ENCODE data around the gene ANKRD65. TPM values are rescaled to one million over a fixed set of nuclear protein-coding genes. Genes with fewer than 3 reads are reported as not detected.
"Not testable (repeated sequence)": the region's sequence is repeated elsewhere in the genome, so short reads cannot be mapped to it uniquely, and the experiment has no call there.

Gene ANKRD65
- total RNA-seq, 1 donor from 2014 or later: 4.1 TPM

GRCh38 chr1:1430992-1431844 lies 10.1 kb upstream of the ANKRD65 start:
- DNase-seq (ENCODE audit: low spot score): peak; percentile 87

GRCh38 chr1:1430114-1430982 lies 9.3 kb upstream of the ANKRD65 start:
- peak; percentile 94 for DNase-seq (ENCODE audit: low spot score)

- no peak for DNase-seq (ENCODE audit: low spot score)
Measured at GRCh38 chr1:1429671-1430073, 8.6 kb upstream of the ANKRD65 start.

GRCh38 chr1:1428967-1429366 lies 7.9 kb upstream of the ANKRD65 start:
- not testable (repeated sequence) for DNase-seq (ENCODE audit: low spot score)

GRCh38 chr1:1428174-1428573 lies 7.1 kb upstream of the ANKRD65 start:
- DNase-seq (ENCODE audit: low spot score): peak; percentile 81

GRCh38 chr1:1427820-1428148 lies 6.7 kb upstream of the ANKRD65 start:
- DNase-seq (ENCODE audit: low spot score): no peak

GRCh38 chr1:1427106-1427819 lies 6.2 kb upstream of the ANKRD65 start:
- DNase-seq (ENCODE audit: low spot score): peak; percentile 89

- DNase-seq (ENCODE audit: low spot score): peak; percentile 76
Measured at GRCh38 chr1:1426496-1427105, 5.5 kb upstream of the ANKRD65 start.

- peak; percentile 68 for DNase-seq (ENCODE audit: low spot score)
Measured at GRCh38 chr1:1425753-1426495, 4.8 kb upstream of the ANKRD65 start.

GRCh38 chr1:1425426-1425752 lies 4.3 kb upstream of the ANKRD65 start:
- DNase-seq (ENCODE audit: low spot score): no peak

- no peak for DNase-seq (ENCODE audit: low spot score)
Measured at GRCh38 chr1:1424707-1425106, 3.6 kb upstream of the ANKRD65 start.

GRCh38 chr1:1423245-1423597 lies 2.1 kb upstream of the ANKRD65 start:
- no peak for DNase-seq (ENCODE audit: low spot score)

GRCh38 chr1:1422465-1423244 lies 1.6 kb upstream of the ANKRD65 start:
- no peak for DNase-seq (ENCODE audit: low spot score)

- no peak for DNase-seq (ENCODE audit: low spot score)
Measured at GRCh38 chr1:1421907-1422464, 910 bp upstream of the ANKRD65 start.

- no peak for DNase-seq (ENCODE audit: low spot score)
Measured at GRCh38 chr1:1420654-1421141, 378 bp downstream of the ANKRD65 start.

GRCh38 chr1:1419813-1420653 lies 1.0 kb downstream of the ANKRD65 start:
- no peak for DNase-seq (ENCODE audit: low spot score)

GRCh38 chr1:1419363-1419812 lies 1.7 kb downstream of the ANKRD65 start:
- DNase-seq (ENCODE audit: low spot score): no peak
